ENCODE results near the gene CENPX.

DNA sequence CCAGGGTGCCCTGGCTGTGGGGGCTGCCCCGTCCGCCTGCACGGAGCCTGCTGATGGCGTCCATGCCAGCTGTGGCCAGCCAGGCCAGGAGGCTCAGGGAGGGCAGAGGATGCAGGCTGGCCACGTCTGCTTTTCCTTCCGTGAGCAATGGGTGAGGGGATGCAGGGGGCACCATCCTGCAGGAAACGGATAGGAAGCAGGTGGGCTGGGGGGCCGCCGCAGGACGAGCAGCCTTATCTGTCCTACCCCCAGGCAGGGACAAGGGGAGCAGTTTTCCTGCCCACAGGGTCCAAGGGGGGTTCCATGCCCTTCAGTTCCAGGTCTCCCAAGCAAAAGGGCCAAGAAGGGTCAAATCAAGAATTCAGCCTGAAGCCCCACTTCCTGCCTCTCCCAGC lies 36.2 kb upstream of the CENPX start:
- no peak for TF ChIP-seq SPI1 (IDR thresholded peaks at IDR 0.05; ENCODE audit: low read depth, low read length)
- no peak for TF ChIP-seq POLR2A (IDR thresholded peaks at IDR 0.05; ENCODE audit: low read depth, low read length)
- TF ChIP-seq POLR2AphosphoS5 (IDR thresholded peaks at IDR 0.05; ENCODE audit: low read depth, low read length) = no peak
- no peak for TF ChIP-seq TAF1 (IDR thresholded peaks at IDR 0.05; ENCODE audit: low read depth, low read length)

Measured in GM12891 (cell line).